ENCODE data around the gene PPBP. TPM values are rescaled to one million over a fixed set of nuclear protein-coding genes. Genes with fewer than 3 reads are reported as not detected.
"Not testable (repeated sequence)": the region's sequence is repeated elsewhere in the genome, so short reads cannot be mapped to it uniquely, and the experiment has no call there.

The PPBP gene
- total RNA-seq, 2 donors from 2014 or later: not detected

DNA sequence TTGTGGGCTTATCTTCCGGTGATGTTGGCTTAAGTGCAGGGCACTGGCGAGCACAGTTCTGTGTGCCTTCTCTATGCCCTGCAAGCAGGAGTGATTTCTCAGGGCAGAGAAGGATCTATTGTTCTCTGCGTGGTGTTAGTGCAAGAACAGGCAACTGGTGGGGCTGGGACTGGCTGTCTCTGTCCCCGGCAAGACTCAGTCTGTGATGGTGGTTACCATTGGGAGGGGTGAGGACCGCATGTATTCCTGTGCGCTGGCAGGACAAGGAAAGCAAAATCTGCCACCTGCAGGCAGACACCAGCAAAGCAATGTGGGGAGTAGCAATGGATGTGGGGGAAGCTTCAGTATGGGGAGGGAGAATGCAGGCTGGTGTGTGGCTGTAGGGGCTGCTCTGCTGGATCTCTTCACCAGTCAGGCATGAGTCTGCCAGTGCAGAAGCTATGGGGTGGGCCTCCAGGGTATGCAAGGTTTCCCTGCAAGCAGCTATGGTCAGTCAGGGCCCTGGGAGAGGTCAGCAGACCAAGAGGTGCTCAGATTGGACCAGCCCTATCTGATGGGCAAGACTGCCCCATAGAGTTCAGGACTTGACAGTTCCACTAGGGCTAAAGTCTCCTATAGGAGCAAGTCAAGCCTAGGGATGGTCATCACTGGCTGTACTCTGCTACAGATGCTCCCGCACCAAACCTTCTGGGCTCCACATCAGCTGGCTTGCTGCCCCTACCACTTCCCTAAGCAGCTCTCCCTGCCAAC is 23.0 kb downstream of the PPBP start:
- Histone ChIP-seq H3K27ac (no peak overlapping the region), H3K4me1 (replicated peaks) (no peaks in the 10 kb centered on the region), H3K9me3 (no peaks in the 10 kb centered on the region), H3K27me3 (replicated peaks; ENCODE audit: insufficient read depth) (peaks cover 3% of the 10 kb centered on the region), H3K36me3 (no peaks in the 10 kb centered on the region), H3K4me3 (no peak overlapping the region)
- peak; percentile 17 for DNase-seq (ENCODE audit: low spot score)
- TF ChIP-seq, protein P1, sequence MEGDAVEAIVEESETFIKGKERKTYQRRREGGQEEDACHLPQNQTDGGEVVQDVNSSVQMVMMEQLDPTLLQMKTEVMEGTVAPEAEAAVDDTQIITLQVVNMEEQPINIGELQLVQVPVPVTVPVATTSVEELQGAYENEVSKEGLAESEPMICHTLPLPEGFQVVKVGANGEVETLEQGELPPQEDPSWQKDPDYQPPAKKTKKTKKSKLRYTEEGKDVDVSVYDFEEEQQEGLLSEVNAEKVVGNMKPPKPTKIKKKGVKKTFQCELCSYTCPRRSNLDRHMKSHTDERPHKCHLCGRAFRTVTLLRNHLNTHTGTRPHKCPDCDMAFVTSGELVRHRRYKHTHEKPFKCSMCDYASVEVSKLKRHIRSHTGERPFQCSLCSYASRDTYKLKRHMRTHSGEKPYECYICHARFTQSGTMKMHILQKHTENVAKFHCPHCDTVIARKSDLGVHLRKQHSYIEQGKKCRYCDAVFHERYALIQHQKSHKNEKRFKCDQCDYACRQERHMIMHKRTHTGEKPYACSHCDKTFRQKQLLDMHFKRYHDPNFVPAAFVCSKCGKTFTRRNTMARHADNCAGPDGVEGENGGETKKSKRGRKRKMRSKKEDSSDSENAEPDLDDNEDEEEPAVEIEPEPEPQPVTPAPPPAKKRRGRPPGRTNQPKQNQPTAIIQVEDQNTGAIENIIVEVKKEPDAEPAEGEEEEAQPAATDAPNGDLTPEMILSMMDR (IDR thresholded peaks at IDR 0.05): peak in 3 of 4 experiments; percentile 24 to 40 (median 36)
- TF ChIP-seq POLR2AphosphoS5 (IDR thresholded peaks at IDR 0.05): no peak
- intact Hi-C loops (cut with DNase I): no loop called here
- 48% methylated on average over 7 of the region's 7 CpGs for WGBS

DNA sequence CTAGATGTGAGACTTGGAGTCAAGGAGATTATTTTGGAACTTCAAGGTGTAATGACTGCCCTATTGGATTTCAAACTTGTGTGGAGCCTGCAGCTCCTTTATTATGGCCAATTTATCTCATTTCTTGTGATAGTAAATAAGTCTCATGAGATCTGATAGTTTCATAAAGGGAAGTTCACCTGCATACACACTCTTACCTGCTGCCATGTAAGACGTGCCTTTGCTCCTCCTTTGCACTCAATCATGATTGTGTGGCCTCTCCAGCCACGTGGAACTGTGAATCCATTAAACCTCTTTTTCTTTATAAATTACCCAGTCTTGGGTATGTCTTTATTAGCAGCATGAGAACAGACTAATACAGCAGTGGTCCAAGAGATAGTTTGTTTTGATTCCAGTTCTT is 25.3 kb downstream of the PPBP start:
- H3K27ac ChIP-seq: no peak overlapping the region
- no peak for DNase-seq (ENCODE audit: low spot score)
- H3K36me3 ChIP-seq: no peaks in the 10 kb centered on the region
- no peak overlapping the region for H3K4me3 ChIP-seq
- WGBS: 84% methylated on average over 2 of the region's 2 CpGs
- no peaks in the 10 kb centered on the region for H3K9me3 ChIP-seq
- H3K4me1 ChIP-seq (replicated peaks): no peaks in the 10 kb centered on the region
- H3K27me3 ChIP-seq (replicated peaks; ENCODE audit: insufficient read depth): peaks cover 3% of the 10 kb centered on the region
- intact Hi-C loops (cut with DNase I): no loop called here
- TF ChIP-seq POLR2A (IDR thresholded peaks at IDR 0.05) (no peak), POLR2AphosphoS5 (IDR thresholded peaks at IDR 0.05) (no peak)

DNA sequence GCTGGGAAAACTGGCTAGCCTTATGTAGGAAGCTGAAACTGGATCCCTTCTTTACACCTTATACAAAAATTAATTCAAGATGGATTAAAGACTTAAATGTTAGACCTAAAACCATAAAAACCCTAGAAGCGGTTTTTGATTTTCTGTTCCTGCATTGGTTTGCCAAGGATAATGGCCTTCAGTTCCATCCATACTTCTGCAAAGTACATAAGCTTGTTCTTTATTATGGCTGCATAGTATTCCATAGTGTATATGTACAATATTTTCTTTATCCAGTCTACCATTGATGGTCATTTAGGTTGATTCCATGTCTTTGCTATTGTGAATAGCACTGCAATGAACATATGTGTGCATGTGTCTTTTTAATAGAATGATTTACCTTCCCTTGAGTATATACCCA is 28.9 kb downstream of the PPBP start:
- H3K4me3 ChIP-seq; intact Hi-C loops (cut with DNase I); H3K27ac ChIP-seq; H3K27me3 ChIP-seq (replicated peaks; ENCODE audit: insufficient read depth); DNase-seq (ENCODE audit: low spot score); H3K9me3 ChIP-seq; H3K4me1 ChIP-seq (replicated peaks); H3K36me3 ChIP-seq: not testable (repeated sequence)
- 100% methylated on average over 1 of the region's 1 CpG for WGBS

DNA sequence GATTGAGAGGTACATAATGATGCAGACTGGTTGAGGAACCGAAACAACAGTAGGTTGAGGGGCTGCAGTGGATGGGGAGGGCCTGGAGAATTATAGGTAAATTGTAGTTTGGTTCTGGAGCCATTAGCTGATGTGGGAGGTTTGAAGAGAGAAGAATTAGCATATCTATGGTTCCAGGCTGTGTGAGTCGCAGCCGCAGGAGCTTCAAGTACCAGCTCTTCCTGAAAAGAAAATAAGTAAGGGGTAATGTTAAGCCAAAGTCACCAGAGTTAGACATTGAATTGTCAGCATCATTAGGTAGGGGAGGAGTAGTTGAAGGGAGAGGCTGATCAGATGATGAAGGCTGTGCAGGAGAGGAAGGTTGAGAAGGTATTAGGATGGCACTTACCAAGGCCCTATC is 35.6 kb downstream of the PPBP start:
- no peak for DNase-seq (ENCODE audit: low spot score)
- Histone ChIP-seq H3K36me3 (no peaks in the 10 kb centered on the region), H3K27me3 (replicated peaks; ENCODE audit: insufficient read depth) (no peaks in the 10 kb centered on the region), H3K27ac (no peak overlapping the region), H3K4me1 (replicated peaks) (no peaks in the 10 kb centered on the region), H3K9me3 (no peaks in the 10 kb centered on the region), H3K4me3 (no peak overlapping the region)
- intact Hi-C loops (cut with DNase I): no loop called here
- TF ChIP-seq POLR2AphosphoS5 (IDR thresholded peaks at IDR 0.05): no peak
- TF ChIP-seq POLR2A (IDR thresholded peaks at IDR 0.05): no peak
- 91% methylated on average over 3 of the region's 3 CpGs for WGBS

DNA sequence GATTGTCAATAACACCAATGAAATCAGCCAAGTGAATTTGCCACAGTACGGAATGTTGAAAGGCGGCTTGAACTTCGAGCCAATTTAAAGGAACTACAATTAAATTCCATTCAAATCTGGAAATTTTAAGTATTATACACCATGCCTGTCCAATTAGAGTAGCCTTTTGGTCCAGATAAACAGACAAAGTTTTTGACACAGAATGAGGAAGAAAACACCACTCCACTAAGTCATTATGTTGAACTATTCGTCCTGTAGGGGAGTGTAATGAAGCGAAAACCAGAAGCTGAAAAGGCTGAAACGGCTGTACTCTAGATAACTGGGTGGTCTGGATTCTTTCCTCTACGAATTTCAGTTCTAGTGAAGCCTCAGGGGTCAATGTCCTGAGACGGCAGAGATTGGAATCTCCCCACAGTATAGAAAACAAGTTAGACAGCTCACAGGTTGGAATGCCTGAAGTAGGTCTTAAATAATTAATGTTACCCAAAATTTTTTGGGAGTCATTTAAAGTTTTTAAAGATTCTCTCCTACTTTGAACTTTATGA is 37.5 kb downstream of the PPBP start:
- intact Hi-C loops (cut with DNase I); H3K4me1 ChIP-seq (replicated peaks); H3K27me3 ChIP-seq (replicated peaks; ENCODE audit: insufficient read depth); H3K36me3 ChIP-seq; DNase-seq (ENCODE audit: low spot score); H3K9me3 ChIP-seq; H3K4me3 ChIP-seq; H3K27ac ChIP-seq: not testable (repeated sequence)
- 62% methylated on average over 8 of the region's 8 CpGs for WGBS

DNA sequence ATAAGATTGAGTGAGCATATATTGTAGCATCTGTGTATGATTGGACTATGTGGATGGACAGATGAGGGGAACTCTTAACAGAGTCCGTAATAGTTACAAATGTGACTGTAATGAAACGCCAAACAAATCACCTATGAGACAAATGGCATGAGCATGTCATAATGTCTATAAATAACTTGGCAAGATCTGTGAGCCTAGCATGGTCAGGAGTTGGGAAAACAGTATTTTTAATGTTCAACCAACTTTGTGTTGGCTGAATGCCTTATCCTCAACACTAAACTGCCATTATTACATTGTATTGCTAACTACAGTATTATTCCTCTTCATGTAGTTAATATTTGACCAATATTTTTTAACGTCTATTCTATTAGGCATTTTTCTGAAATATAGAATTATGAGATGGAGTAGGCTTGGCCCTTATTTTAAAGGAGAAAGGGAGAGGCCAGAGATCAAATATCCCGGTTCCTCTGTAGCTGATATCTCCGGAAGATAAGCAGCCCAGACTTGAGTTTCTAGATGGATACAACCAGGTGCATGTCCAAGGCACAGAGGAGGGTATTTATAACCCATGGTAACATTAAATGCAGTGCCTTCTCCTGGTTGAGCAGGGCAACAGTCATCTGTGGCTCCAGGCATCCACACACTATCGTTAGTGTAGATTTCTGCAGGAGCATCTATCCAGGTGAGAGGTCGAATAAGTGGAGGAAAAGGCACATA is 38.8 kb downstream of the PPBP start:
- intact Hi-C loops (cut with DNase I): no loop called here
- H3K4me1 ChIP-seq (replicated peaks): no peaks in the 10 kb centered on the region
- TF ChIP-seq POLR2AphosphoS5 (IDR thresholded peaks at IDR 0.05) (no peak), POLR2A (IDR thresholded peaks at IDR 0.05) (no peak)

DNA sequence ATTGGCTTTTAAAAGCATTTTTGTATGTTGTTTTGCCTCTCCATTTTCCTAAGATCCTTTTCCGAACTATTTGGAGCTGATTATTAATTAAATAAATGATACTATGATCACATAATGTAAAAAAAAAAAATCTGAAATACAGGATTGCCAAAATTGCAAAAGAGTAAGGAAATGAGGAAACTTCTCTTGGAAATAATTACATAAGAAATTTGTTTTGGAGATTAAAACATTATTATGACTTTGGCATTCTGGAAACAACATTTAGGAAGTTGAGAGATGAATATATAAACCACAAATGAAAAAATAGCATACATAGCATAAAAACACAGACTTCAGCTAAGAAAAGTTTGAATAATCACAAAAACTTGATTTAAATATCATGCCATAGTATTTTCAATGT is 39.7 kb downstream of the PPBP start:
- TF ChIP-seq POLR2AphosphoS5 (IDR thresholded peaks at IDR 0.05) (no peak), POLR2A (IDR thresholded peaks at IDR 0.05) (no peak)
- TF ChIP-seq, protein P1 (IDR thresholded peaks at IDR 0.05): no peak
- Histone ChIP-seq H3K9me3 (no peaks in the 10 kb centered on the region), H3K27me3 (replicated peaks; ENCODE audit: insufficient read depth) (peaks cover 3% of the 10 kb centered on the region), H3K36me3 (no peaks in the 10 kb centered on the region), H3K27ac (no peak overlapping the region), H3K4me3 (no peak overlapping the region), H3K4me1 (replicated peaks) (no peaks in the 10 kb centered on the region)
- intact Hi-C loops (cut with DNase I): no loop called here
- 81% methylated on average over 1 of the region's 1 CpG for WGBS
- no peak for DNase-seq (ENCODE audit: low spot score)

More for the DNA sequence above, 38.8 kb downstream of the PPBP start:
- H3K36me3 ChIP-seq: no peaks in the 10 kb centered on the region
- 88% methylated on average over 7 of the region's 7 CpGs for WGBS
- H3K4me3 ChIP-seq: no peak overlapping the region
- peaks cover 1% of the 10 kb centered on the region for H3K27me3 ChIP-seq (replicated peaks; ENCODE audit: insufficient read depth)
- no peaks in the 10 kb centered on the region for H3K9me3 ChIP-seq
- no peak overlapping the region for H3K27ac ChIP-seq
- no peak for DNase-seq (ENCODE audit: low spot score)
